T-helper 2 cell treated with Interferon-gamma antibody and Interleukin-4, amounts not matched to agents 5 μg/mL and 100 μg/mL, for 36 hours (primary cell): ENCODE measurements around the gene GRIA4.

Experiments
- DNase-seq: peaks from one replicate; pipeline ENCODE4 v3.0.0; 2021; ENCODE audit warnings: low spot score
- H3K27ac Mint-ChIP-seq: one replicate; pipeline ENCODE4 v1.8.0; 2021; ENCODE audit warnings: mild to moderate bottlenecking, mixed read lengths
- H3K27me3 Mint-ChIP-seq: one replicate; pipeline ENCODE4 v1.8.0; 2021; ENCODE audit warnings: low read depth, mixed read lengths
- H3K36me3 Mint-ChIP-seq: one replicate; pipeline ENCODE4 v1.8.0; 2021; ENCODE audit warnings: low read depth, mixed read lengths
- H3K4me1 Mint-ChIP-seq: one replicate; pipeline ENCODE4 v1.8.0; 2021; ENCODE audit warnings: low read depth, mixed read lengths
- H3K4me3 Mint-ChIP-seq: one replicate; pipeline ENCODE4 v1.8.0; 2022; ENCODE audit warnings: mild to moderate bottlenecking, moderate library complexity, mixed read lengths
- H3K9me3 Mint-ChIP-seq: one replicate; pipeline ENCODE4 v1.8.0; 2021; ENCODE audit warnings: mixed read lengths

The GRIA4 gene

DNA sequence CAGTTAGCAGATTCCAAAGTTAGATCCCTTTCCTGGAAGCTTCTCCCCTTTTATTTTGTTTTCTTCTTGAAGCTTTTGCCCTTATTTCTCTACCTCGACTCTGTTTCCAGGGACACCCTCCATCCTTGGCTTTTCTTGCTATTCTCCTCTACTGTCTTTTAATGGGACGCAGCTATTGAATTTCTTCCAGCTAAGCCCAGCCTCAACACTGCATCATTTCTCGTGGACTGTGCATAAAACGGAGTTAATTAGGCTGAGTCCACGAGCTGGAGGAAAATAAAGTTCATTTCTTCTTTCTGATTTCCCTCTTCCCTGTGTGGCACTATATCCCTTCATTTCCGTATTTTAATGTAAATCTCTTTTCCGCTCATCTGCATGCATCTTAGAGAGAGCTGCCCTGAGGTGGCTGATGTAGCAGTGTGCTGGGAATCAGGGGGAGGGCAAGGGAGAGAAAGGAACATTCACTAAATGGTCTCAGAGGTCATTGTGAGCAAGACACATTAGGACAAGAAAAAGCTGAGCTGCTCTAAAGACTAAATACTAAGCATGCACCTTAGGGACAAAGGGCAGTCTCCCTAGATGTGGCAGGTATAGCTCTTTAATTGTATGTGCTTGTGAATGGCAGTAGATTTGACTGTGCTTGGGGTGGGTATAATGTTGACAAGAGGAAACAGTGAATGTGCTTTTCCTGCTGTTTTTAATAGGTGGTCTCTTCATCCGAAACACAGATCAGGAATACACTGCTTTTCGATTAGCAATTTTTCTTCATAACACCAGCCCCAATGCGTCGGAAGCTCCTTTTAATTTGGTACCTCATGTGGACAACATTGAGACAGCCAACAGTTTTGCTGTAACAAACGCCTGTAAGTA is 1.9 kb downstream of the GRIA4 start:
- H3K36me3 Mint-ChIP-seq = no peaks in the 10 kb centered on the region
- H3K27ac Mint-ChIP-seq = no peak overlapping the region
- no peaks in the 10 kb centered on the region for H3K9me3 Mint-ChIP-seq
- no peak overlapping the region for H3K4me3 Mint-ChIP-seq
- no peaks in the 10 kb centered on the region for H3K4me1 Mint-ChIP-seq
- DNase-seq = no peak
- peaks cover 45% of the 10 kb centered on the region for H3K27me3 Mint-ChIP-seq

DNA sequence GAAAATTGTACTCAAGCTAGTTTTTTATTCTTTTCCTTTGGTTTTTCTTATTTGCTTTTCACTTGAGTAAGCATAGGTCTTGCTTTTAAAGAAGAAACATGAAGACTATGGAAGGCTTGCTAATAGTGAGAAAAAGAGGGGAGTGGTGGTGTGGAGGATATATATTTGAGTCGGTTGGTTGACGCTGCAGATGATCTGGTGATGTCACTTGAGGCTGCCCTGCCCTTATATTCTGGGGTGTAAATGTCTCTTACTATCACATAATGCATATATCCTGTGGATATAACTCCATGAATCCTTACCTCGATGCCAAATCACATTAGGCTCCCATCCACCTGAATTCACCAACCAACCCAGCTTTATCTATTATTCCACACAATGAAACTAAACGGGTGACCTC is 2.9 kb downstream of the GRIA4 start:
- H3K4me3 Mint-ChIP-seq = no peak overlapping the region
- no peak overlapping the region for H3K27ac Mint-ChIP-seq
- no peak for DNase-seq
- peaks cover 45% of the 10 kb centered on the region for H3K27me3 Mint-ChIP-seq
- H3K9me3 Mint-ChIP-seq = no peaks in the 10 kb centered on the region
- no peaks in the 10 kb centered on the region for H3K4me1 Mint-ChIP-seq
- no peaks in the 10 kb centered on the region for H3K36me3 Mint-ChIP-seq

DNA sequence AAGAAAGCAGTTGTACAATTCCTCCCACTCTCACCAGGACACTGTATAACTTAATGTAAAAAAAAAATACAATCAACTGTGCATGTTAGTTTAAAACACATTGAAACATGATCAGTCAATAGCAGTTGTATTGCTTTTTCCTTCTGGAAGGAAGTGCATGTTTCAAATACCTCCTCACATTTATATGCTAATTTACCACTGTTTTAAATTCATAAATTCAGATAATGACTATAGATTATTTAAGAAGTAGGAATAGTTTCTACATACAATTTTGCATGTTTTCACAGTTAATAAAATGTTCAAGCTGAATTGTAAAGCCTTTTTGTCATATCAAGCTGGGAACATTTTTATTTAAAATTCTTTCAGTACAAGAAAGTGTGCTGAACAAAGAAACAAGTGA is 3.3 kb downstream of the GRIA4 start:
- Mint-ChIP-seq H3K4me1 (no peaks in the 10 kb centered on the region), H3K9me3 (no peaks in the 10 kb centered on the region), H3K4me3 (no peak overlapping the region), H3K27me3 (peaks cover 44% of the 10 kb centered on the region), H3K27ac (no peak overlapping the region), H3K36me3 (no peaks in the 10 kb centered on the region)
- DNase-seq = no peak

DNA sequence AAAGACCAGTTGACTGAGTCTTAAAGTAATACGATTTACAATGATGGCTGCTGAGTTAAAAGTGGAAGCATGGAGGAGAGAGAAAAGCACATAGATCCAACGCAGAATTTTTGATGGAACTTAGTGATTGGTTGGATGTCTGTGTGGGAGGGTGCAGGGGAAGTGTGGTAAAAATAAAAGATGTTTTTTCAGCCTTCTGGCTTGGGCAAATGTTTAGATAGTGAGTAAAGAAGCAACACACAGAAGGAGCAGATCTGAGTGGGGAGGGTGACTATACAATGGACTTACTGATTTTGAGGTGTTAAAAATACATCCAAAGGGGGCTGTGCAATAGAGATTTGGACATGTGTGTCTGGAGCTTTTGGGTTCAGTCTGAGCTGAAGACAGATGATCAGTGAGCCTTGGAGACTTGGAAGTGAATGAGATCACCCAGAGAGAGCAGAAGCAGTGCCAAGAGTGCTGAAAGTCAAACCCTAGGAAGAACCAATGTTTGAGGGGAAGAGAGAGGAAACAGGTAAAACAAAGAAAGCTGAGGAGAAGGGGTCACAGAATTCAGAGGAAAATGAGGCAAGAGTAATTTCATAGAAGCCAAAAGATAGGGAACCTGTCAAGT is 8.6 kb downstream of the GRIA4 start:
- Mint-ChIP-seq H3K9me3 (no peaks in the 10 kb centered on the region), H3K4me1 (no peaks in the 10 kb centered on the region), H3K36me3 (no peaks in the 10 kb centered on the region), H3K4me3 (no peak overlapping the region), H3K27me3 (no peaks in the 10 kb centered on the region), H3K27ac (no peak overlapping the region)
- no peak for DNase-seq

DNA sequence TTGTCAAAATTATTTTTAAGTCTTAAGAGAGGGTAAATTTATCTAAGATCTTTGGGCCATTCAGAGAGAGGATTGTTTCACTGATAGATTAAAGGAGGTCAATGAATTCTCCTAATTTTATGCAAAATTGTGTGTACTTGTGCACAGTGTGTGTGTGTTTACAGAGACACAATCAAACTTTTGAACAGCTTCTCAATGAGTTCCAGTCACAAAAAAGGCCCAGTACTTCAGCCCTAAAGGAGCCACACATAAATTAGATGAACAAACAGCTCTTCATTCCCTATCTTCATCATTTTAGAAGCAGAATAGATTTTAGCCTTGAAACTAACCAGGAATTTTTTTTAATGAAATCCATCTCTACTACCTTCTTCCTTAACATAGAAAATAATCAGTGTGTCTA is 9.7 kb downstream of the GRIA4 start:
- no peaks in the 10 kb centered on the region for H3K27me3 Mint-ChIP-seq
- no peaks in the 10 kb centered on the region for H3K4me1 Mint-ChIP-seq
- H3K4me3 Mint-ChIP-seq = no peak overlapping the region
- no peak for DNase-seq
- H3K9me3 Mint-ChIP-seq = no peaks in the 10 kb centered on the region
- no peak overlapping the region for H3K27ac Mint-ChIP-seq
- H3K36me3 Mint-ChIP-seq = no peaks in the 10 kb centered on the region

DNA sequence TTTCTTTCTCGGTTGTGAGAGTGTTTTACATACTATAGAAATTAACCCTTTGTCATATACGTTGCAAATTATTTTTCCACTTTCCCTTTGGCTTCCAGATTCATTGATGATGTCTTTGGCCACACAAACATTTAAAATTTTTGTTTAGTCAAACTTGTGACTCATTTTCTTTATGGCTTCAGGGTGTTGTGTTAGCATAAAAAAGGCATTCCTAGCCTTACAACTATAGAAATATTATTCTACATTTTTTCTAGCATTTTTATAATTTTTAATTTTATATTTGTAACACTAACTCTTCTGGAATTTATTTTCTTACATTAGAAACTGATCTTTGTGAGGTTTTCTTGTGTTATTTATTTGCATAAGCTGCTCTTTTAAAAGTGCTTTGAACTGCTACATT is 12.1 kb downstream of the GRIA4 start:
- Mint-ChIP-seq H3K4me3 (no peak overlapping the region), H3K27me3 (no peaks in the 10 kb centered on the region), H3K36me3 (no peaks in the 10 kb centered on the region), H3K4me1 (no peaks in the 10 kb centered on the region), H3K27ac (no peak overlapping the region), H3K9me3 (no peaks in the 10 kb centered on the region)
- DNase-seq = no peak

DNA sequence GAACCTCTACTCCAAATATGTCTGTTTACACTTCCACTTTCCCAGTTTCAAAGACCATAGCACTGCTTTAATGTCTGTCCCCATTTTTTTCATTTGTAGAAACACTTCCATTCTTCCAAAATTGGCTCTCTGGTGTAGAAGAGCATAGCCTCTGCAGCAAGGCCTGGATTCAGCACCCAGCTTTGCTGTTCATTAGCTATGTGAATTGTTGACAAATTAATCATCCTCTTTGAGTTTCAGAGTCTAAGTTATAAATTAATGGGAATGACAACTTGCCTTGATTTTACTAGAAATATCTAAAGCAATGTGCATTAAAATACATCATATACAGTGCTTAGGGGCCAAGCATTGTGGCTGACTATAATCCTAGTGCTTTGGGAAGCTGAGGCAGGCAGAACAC is 22.4 kb downstream of the GRIA4 start:
- H3K4me1 Mint-ChIP-seq = no peaks in the 10 kb centered on the region
- H3K27ac Mint-ChIP-seq = no peak overlapping the region
- no peaks in the 10 kb centered on the region for H3K36me3 Mint-ChIP-seq
- no peak overlapping the region for H3K4me3 Mint-ChIP-seq
- DNase-seq = no peak
- no peaks in the 10 kb centered on the region for H3K27me3 Mint-ChIP-seq
- no peaks in the 10 kb centered on the region for H3K9me3 Mint-ChIP-seq

DNA sequence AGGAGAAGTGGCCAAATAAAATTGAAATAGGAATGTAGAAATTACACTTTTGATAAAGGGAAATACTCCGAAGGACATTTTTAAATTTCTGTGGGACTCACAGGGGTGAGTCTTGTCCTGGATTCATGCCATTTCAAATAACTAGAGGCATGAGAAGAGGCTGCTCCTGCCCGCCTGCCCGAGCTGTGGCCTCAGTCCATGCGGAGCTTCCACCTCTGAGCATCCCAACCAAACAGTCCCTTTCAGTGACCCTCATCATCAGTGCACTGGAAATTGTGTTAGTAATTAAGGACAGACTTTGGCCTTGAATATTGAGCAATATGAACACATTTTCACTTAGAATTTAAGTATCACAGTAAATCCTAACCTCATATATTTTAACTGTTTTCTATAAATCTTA is 25.6 kb downstream of the GRIA4 start:
- Mint-ChIP-seq H3K4me1 (no peaks in the 10 kb centered on the region), H3K4me3 (no peak overlapping the region), H3K9me3 (no peaks in the 10 kb centered on the region), H3K27ac (no peak overlapping the region), H3K27me3 (no peaks in the 10 kb centered on the region), H3K36me3 (no peaks in the 10 kb centered on the region)
- no peak for DNase-seq

DNA sequence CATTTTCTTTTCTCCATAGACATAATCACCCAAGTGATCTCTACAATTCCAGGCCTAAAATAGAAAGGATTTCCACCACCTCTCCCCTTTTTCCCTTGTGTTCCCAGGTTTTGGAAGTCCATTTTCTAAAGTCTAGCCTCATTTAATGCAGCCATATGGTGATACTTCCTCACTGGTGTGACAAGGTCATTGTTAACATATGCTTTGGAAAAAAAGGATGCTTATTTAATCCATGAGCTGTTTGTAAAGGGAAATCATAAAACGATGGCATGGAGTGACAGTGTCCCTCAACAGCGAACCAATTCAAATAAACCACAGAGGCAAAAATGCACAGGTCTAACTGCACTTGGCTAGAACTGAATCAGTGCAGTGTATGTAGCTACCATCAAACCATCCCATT is 26.6 kb downstream of the GRIA4 start:
- Mint-ChIP-seq H3K27me3 (no peaks in the 10 kb centered on the region), H3K4me1 (no peaks in the 10 kb centered on the region), H3K27ac (no peak overlapping the region), H3K4me3 (no peak overlapping the region), H3K36me3 (no peaks in the 10 kb centered on the region), H3K9me3 (no peaks in the 10 kb centered on the region)
- no peak for DNase-seq

DNA sequence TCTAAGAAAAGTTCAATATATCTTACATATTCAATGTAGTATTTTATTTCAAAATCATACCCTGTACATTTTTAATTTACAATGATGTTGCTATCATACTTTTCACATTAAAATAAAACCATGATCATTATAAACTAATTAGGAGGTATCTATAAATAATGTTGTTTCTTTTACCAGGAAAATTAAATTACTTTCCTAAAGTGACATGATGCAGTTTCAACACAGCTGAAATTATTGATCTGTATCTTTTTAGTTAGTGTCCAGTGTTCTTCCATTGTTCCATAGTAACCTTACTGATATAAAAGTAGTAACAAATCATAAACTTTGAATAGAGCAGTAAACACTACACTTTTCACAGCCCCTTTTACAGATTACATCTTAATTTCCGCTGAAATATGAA is 29.7 kb downstream of the GRIA4 start:
- H3K36me3 Mint-ChIP-seq = no peaks in the 10 kb centered on the region
- no peak for DNase-seq
- no peak overlapping the region for H3K4me3 Mint-ChIP-seq
- no peaks in the 10 kb centered on the region for H3K4me1 Mint-ChIP-seq
- H3K27ac Mint-ChIP-seq = no peak overlapping the region
- no peaks in the 10 kb centered on the region for H3K9me3 Mint-ChIP-seq
- H3K27me3 Mint-ChIP-seq = no peaks in the 10 kb centered on the region

DNA sequence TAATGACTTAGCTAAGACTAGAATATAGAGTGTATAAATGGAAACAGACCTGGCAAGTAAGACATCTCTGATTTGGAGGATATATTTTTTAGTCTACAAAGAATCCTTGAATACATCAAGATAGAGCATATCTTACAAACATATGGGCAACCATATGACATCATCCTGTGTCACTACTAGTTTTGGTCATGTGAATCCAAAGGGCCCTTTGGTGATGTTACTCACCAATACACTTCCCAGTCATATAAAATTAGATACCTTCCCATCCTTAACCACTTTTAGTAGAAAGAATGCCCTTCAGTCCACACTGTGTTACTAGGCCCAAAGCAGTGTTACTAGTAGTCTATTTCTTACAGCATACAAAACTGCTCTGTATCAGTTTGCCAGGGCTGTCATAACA is 31.6 kb downstream of the GRIA4 start:
- DNase-seq = no peak
- Mint-ChIP-seq H3K9me3 (no peaks in the 10 kb centered on the region), H3K27ac (no peak overlapping the region), H3K4me1 (no peaks in the 10 kb centered on the region), H3K27me3 (no peaks in the 10 kb centered on the region), H3K36me3 (no peaks in the 10 kb centered on the region), H3K4me3 (no peak overlapping the region)

DNA sequence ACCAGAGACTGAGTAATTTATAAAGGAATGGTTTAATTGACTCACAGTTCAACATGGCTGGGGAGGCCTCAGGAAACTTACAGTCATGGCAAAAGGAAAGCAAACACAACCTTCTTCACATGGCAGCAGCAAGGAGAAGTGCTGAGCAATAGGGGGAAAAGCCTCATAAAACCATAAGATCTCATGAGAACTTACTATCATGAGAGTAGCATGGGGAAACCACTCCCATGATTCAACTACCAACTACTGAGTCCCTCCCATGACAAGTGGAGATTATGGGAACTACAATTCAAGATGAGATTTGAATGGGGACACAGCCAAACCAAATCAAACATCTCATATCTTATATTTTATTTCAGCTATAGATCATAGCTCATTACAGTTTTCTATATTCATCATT is 33.0 kb downstream of the GRIA4 start:
- no peaks in the 10 kb centered on the region for H3K27me3 Mint-ChIP-seq
- no peak for DNase-seq
- H3K36me3 Mint-ChIP-seq = no peaks in the 10 kb centered on the region
- no peaks in the 10 kb centered on the region for H3K4me1 Mint-ChIP-seq
- H3K4me3 Mint-ChIP-seq = no peak overlapping the region
- H3K9me3 Mint-ChIP-seq = no peaks in the 10 kb centered on the region
- no peak overlapping the region for H3K27ac Mint-ChIP-seq

DNA sequence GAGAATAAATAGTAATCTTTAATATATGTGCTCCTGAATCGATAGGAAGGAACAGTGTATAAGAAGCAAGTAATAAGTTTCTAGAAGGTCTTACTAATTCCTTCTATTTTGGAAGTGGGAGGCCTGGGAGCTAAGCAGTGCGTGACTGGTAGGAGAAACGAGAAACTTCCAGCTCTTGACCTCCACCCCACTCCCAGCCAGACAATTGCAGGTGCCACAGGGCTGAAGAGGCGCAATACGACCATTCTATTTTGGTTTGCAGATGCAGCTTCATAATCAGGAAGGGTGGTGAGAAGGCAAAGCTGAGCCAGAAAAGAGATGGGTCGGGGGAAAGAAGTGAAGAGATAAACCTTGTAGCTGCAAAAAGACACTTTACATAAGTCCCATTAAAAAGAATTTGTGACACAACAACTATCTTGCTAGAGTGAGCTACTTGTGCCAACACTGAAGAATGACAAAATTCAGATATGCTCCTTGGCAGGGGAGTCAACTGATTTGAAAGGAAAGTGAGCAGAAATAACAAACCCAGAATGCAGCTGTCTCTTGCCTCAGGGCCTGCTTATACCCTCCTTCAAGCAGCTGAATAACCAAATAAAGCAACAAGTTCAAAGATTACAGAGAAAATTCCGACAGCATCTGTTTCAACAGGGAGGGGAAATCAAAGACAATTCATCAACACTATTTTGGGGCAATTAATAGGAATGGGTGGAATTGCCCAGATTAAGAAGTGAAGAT is 35.1 kb downstream of the GRIA4 start:
- no peaks in the 10 kb centered on the region for H3K27me3 Mint-ChIP-seq
- H3K9me3 Mint-ChIP-seq = no peaks in the 10 kb centered on the region
- no peaks in the 10 kb centered on the region for H3K36me3 Mint-ChIP-seq
- DNase-seq = no peak
- no peaks in the 10 kb centered on the region for H3K4me1 Mint-ChIP-seq
- no peak overlapping the region for H3K27ac Mint-ChIP-seq
- H3K4me3 Mint-ChIP-seq = no peak overlapping the region

DNA sequence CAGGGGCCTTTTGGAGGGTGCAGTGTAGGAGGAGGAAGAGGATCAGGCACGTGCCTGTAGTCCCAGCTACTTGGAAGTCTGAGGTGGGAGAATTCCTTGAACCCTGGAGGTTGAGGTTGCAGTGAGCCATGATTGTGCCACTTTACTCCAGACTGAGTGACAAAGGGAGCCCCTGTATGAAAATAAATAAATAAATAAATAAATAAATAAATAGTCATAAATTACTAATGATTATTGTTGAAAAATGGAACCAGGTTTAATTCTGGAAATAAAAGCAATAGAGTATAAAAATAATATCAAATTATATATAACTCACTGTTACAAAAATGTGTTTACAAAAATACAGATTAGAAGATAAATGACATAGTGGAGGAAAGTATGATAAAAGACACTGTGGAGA is 37.9 kb downstream of the GRIA4 start:
- Mint-ChIP-seq H3K9me3 (no peaks in the 10 kb centered on the region), H3K36me3 (no peaks in the 10 kb centered on the region)

More for the DNA sequence above, 37.9 kb downstream of the GRIA4 start:
- DNase-seq = no peak
- no peaks in the 10 kb centered on the region for H3K27me3 Mint-ChIP-seq
- no peaks in the 10 kb centered on the region for H3K4me1 Mint-ChIP-seq
- no peak overlapping the region for H3K4me3 Mint-ChIP-seq
- H3K27ac Mint-ChIP-seq = no peak overlapping the region
